Measurements from ENCODE around the gene EHMT1.

GRCh38 chr9:137739371-137740309 lies 120.8 kb downstream of the EHMT1 start:
- TF ChIP-seq CTCF (IDR thresholded peaks at IDR 0.05) (no peak), SIN3A (IDR thresholded peaks at IDR 0.05; ENCODE audit: borderline replicate concordance, insufficient read depth, low read depth, low read length) (no peak)

All from Panc1 (cell line).